ENCODE results near the gene NAGLU. TPM values are rescaled to one million over a fixed set of nuclear protein-coding genes. Genes with fewer than 3 reads are reported as not detected.

Gene NAGLU
- polyA plus RNA-seq, 3 donors = 10.4 to 32.9 (median 24.9) TPM

DNA sequence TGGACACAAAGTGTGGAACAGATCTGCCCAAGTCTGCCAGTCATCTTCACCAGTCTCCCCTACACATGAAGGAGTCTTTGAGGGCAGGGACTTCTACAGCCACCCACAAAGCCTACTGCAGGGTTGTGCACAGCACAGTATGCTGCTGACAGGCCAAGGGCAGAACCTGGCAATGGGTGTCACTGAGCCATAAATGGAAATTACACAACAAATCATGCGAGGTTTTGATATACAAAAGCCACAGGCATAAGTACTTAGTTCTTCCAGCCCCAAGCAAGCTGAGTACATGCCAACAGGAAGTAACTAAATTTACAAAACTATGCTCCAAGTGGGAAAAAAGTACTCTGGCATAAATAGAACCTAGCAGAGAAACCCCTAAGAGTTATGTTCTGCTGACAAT, 49.3 kb downstream of the NAGLU start:
- H3K27me3 Mint-ChIP-seq (ENCODE audit: low read depth in 3 of 3) = peaks cover 0 to 3% (median 0%) of the 10 kb centered on the region in 3 donors
- no peak overlapping the region for H2AFZ ChIP-seq (ENCODE audit: insufficient read depth, low read depth, low read length, poor library complexity, severe bottlenecking)
- H3K4me1 ChIP-seq (ENCODE audit: control insufficient read depth in 1 of 2, insufficient read depth in 2 of 2, low read length in 2 of 2) = peaks cover 16 to 19% of the 10 kb centered on the region in 2 donors
- peaks cover 87 to 94% of the 10 kb centered on the region in 2 donors for H3K36me3 Mint-ChIP-seq
- peak overlapping the region; percentile 55 to 74 for H3K27ac ChIP-seq (ENCODE audit: low read depth in 1 of 2, low read length in 2 of 2)
- peak overlapping the region; percentile 84 to 94 (median 93) for H3K27ac Mint-ChIP-seq
- DNase-seq = peak in 1 of 3 donors; percentile 28
- peak overlapping the region; percentile 4 for H3K9ac ChIP-seq (ENCODE audit: insufficient read depth, low read length, poor library complexity, severe bottlenecking)
- no peaks in the 10 kb centered on the region for H3K79me2 ChIP-seq (ENCODE audit: insufficient read depth, low read length)
- no peaks in the 10 kb centered on the region for H3K27me3 ChIP-seq (ENCODE audit: control insufficient read depth in 2 of 2, insufficient read depth in 2 of 2, low read length in 2 of 2)
- peaks cover 4% of the 10 kb centered on the region for H4K20me1 ChIP-seq (ENCODE audit: insufficient read depth, low read length)
- H3K9me3 Mint-ChIP-seq = peaks cover 0 to 2% (median 0%) of the 10 kb centered on the region in 7 donors
- peaks cover 78 to 96% of the 10 kb centered on the region in 2 donors for H3K36me3 ChIP-seq (replicated peaks in 1 of 2; ENCODE audit: control insufficient read depth in 1 of 2, insufficient read depth in 2 of 2, low read length in 2 of 2)
- no peaks in the 10 kb centered on the region for H3K9me3 ChIP-seq (replicated peaks in 1 of 2; ENCODE audit: control insufficient read depth in 1 of 2, insufficient read depth in 1 of 2, low read length in 2 of 2)
- H3K4me3 Mint-ChIP-seq = peak overlapping the region in 1 of 2 donors; percentile 61
- TF ChIP-seq, protein P1, sequence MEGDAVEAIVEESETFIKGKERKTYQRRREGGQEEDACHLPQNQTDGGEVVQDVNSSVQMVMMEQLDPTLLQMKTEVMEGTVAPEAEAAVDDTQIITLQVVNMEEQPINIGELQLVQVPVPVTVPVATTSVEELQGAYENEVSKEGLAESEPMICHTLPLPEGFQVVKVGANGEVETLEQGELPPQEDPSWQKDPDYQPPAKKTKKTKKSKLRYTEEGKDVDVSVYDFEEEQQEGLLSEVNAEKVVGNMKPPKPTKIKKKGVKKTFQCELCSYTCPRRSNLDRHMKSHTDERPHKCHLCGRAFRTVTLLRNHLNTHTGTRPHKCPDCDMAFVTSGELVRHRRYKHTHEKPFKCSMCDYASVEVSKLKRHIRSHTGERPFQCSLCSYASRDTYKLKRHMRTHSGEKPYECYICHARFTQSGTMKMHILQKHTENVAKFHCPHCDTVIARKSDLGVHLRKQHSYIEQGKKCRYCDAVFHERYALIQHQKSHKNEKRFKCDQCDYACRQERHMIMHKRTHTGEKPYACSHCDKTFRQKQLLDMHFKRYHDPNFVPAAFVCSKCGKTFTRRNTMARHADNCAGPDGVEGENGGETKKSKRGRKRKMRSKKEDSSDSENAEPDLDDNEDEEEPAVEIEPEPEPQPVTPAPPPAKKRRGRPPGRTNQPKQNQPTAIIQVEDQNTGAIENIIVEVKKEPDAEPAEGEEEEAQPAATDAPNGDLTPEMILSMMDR (IDR thresholded peaks at IDR 0.05) = no peak
- peaks cover 25% of the 10 kb centered on the region for H3K4me1 Mint-ChIP-seq
- peak overlapping the region; percentile 42 for H3K4me2 ChIP-seq (replicated peaks; ENCODE audit: extremely low read depth, low read length, poor library complexity, severe bottlenecking)
- peak overlapping the region in 1 of 3 experiments; percentile 32 for H3K4me3 ChIP-seq (replicated peaks in 1 of 3; ENCODE audit: low read depth in 2 of 3, low read length in 3 of 3)
- WGBS (ENCODE audit: insufficient coverage) = no CpG with 5 or more reads among the region's 1 CpG
- intact Hi-C loops (cut with micrococcal nuclease) = no loop called here

DNA sequence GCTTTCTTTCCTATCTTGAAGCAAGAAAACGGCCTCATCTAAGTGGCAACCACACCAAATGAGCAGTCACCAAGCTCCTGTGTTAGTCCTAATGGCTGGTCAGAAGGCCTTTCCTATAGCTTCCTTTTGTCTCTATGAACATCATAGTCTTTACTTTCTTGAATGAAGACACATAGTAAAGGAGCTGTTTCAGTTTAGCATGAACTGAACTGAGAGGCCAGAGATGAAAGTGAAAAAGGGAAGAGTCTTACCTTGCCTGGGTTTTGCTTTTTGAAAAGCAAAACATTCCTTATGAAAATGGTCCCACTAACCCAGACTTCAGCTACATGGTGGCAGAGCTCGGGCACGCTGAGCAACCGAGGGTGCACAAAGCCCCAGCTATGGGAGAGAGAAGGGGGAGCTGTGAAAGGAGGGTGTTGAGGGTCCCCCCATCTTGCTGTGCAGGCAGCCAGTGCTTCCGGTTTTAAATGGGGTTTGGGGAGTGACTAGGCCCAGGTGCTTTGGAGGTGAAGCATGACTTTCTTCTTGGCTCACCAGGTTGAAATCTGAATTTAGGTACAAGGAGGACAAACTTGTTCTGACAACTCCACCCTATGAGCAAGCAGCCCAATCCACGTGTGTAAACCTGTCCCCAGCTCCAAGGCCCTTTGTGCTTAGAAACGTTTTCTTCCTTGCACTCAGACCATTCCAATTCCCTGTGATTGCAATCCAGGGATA, 50.6 kb downstream of the NAGLU start:
- no peaks in the 10 kb centered on the region for H3K79me2 ChIP-seq (ENCODE audit: insufficient read depth, low read length)
- 100% methylated on average over 2 of the region's 7 CpGs for WGBS (ENCODE audit: insufficient coverage)
- Mint-ChIP-seq H3K36me3 (peaks cover 86 to 94% of the 10 kb centered on the region in 2 donors), H3K27me3 (ENCODE audit: low read depth in 3 of 3) (peaks cover 0 to 3% (median 0%) of the 10 kb centered on the region in 3 donors), H3K27ac (peak overlapping the region in 4 of 7 donors; percentile 11 to 76 (median 60)), H3K4me1 (peaks cover 25% of the 10 kb centered on the region), H3K9me3 (peaks cover 0 to 2% (median 0%) of the 10 kb centered on the region in 7 donors), H3K4me3 (no peak overlapping the region)
- H4K20me1 ChIP-seq (ENCODE audit: insufficient read depth, low read length) = peaks cover 4% of the 10 kb centered on the region
- H3K4me1 ChIP-seq (ENCODE audit: control insufficient read depth in 1 of 2, insufficient read depth in 2 of 2, low read length in 2 of 2) = peaks cover 16 to 19% of the 10 kb centered on the region in 2 donors
- peak overlapping the region in 1 of 2 donors; percentile 74 for H3K27ac ChIP-seq (ENCODE audit: low read depth in 1 of 2, low read length in 2 of 2)
- no peak for DNase-seq
- TF ChIP-seq, protein P1 (IDR thresholded peaks at IDR 0.05) = no peak
- no peaks in the 10 kb centered on the region for H3K27me3 ChIP-seq (ENCODE audit: control insufficient read depth in 2 of 2, insufficient read depth in 2 of 2, low read length in 2 of 2)
- H3K4me2 ChIP-seq (replicated peaks; ENCODE audit: extremely low read depth, low read length, poor library complexity, severe bottlenecking) = no peak overlapping the region
- no peak overlapping the region for H3K4me3 ChIP-seq (replicated peaks in 1 of 3; ENCODE audit: low read depth in 2 of 3, low read length in 3 of 3)
- no peaks in the 10 kb centered on the region for H3K9me3 ChIP-seq (replicated peaks in 1 of 2; ENCODE audit: control insufficient read depth in 1 of 2, insufficient read depth in 1 of 2, low read length in 2 of 2)
- no peak overlapping the region for H2AFZ ChIP-seq (ENCODE audit: insufficient read depth, low read depth, low read length, poor library complexity, severe bottlenecking)
- intact Hi-C loops (cut with micrococcal nuclease) = no loop called here
- no peak overlapping the region for H3K9ac ChIP-seq (ENCODE audit: insufficient read depth, low read length, poor library complexity, severe bottlenecking)
- peaks cover 82 to 96% of the 10 kb centered on the region in 2 donors for H3K36me3 ChIP-seq (replicated peaks in 1 of 2; ENCODE audit: control insufficient read depth in 1 of 2, insufficient read depth in 2 of 2, low read length in 2 of 2)
